HG03066 (cell line): ENCODE measurements around the gene C19orf38.
"Not testable (repeated sequence)": the region's sequence is repeated elsewhere in the genome, so short reads cannot be mapped to it uniquely, and the experiment has no call there.

Source experiments
- ATAC-seq: cut with Tn5 transposase; IDR thresholded peaks from one replicate; pipeline ENCODE4 v1.9.1; 2021; ENCODE audit warnings: low read depth; ENCODE audit not compliant: unreplicated experiment

C19orf38 gene

GRCh38 chr19:10870955-10871603 is 22.9 kb downstream of the C19orf38 start, which contains the start of gene CARM1:
Gene CARM1 (plus strand): TSS chr19:10871553. CDS start chr19:10871703, 150 bp downstream.
- peak; percentile 67 for ATAC-seq

GRCh38 chr19:10871711-10872545 is 23.7 kb downstream of the C19orf38 start:
- no peak for ATAC-seq

GRCh38 chr19:10872546-10873107 is 24.4 kb downstream of the C19orf38 start:
- ATAC-seq: no peak

GRCh38 chr19:10874024-10874423 is 25.8 kb downstream of the C19orf38 start:
- ATAC-seq: no peak

GRCh38 chr19:10876459-10877240 is 28.4 kb downstream of the C19orf38 start:
- peak; percentile 57 for ATAC-seq

GRCh38 chr19:10877608-10878007 is 29.4 kb downstream of the C19orf38 start:
- not testable (repeated sequence) for ATAC-seq

GRCh38 chr19:10878253-10878652 is 30.0 kb downstream of the C19orf38 start:
- no peak for ATAC-seq

GRCh38 chr19:10881403-10882107 is 33.3 kb downstream of the C19orf38 start:
- no peak for ATAC-seq

GRCh38 chr19:10882108-10882457 is 33.9 kb downstream of the C19orf38 start:
- ATAC-seq: no peak

- ATAC-seq: no peak
These were observed 36.1 kb downstream of the C19orf38 start for GRCh38 chr19:10884274-10884673.

- no peak for ATAC-seq
These were observed 37.3 kb downstream of the C19orf38 start for GRCh38 chr19:10885201-10886169.

- no peak for ATAC-seq
These were observed 39.6 kb downstream of the C19orf38 start for GRCh38 chr19:10887616-10888367.

GRCh38 chr19:10888421-10888866 is 40.2 kb downstream of the C19orf38 start:
- no peak for ATAC-seq

- ATAC-seq: no peak
These were observed 41.7 kb downstream of the C19orf38 start for GRCh38 chr19:10889880-10890279.

GRCh38 chr19:10891405-10892086 is 43.3 kb downstream of the C19orf38 start:
- no peak for ATAC-seq

GRCh38 chr19:10892256-10892655 is 44.0 kb downstream of the C19orf38 start:
- ATAC-seq: no peak

GRCh38 chr19:10894911-10895213 is 46.6 kb downstream of the C19orf38 start:
- ATAC-seq: no peak

- ATAC-seq: no peak
These were observed 47.1 kb downstream of the C19orf38 start for GRCh38 chr19:10895363-10895762.
